HG02588 (cell line): ENCODE data around the gene TAF1C.

Source experiments
- ATAC-seq: cut with Tn5 transposase; IDR thresholded peaks from one replicate; pipeline ENCODE4 v1.9.1; 2021; ENCODE audit warnings: mild to moderate bottlenecking, moderate library complexity; ENCODE audit not compliant: unreplicated experiment

The TAF1C gene

GRCh38 chr16:84132527-84133285 is 54.2 kb downstream of the TAF1C start:
- no peak for ATAC-seq

- no peak for ATAC-seq
Measured at GRCh38 chr16:84131117-84131516, 55.7 kb downstream of the TAF1C start.
